ENCODE results near the gene FAU.

Gene FAU

DNA sequence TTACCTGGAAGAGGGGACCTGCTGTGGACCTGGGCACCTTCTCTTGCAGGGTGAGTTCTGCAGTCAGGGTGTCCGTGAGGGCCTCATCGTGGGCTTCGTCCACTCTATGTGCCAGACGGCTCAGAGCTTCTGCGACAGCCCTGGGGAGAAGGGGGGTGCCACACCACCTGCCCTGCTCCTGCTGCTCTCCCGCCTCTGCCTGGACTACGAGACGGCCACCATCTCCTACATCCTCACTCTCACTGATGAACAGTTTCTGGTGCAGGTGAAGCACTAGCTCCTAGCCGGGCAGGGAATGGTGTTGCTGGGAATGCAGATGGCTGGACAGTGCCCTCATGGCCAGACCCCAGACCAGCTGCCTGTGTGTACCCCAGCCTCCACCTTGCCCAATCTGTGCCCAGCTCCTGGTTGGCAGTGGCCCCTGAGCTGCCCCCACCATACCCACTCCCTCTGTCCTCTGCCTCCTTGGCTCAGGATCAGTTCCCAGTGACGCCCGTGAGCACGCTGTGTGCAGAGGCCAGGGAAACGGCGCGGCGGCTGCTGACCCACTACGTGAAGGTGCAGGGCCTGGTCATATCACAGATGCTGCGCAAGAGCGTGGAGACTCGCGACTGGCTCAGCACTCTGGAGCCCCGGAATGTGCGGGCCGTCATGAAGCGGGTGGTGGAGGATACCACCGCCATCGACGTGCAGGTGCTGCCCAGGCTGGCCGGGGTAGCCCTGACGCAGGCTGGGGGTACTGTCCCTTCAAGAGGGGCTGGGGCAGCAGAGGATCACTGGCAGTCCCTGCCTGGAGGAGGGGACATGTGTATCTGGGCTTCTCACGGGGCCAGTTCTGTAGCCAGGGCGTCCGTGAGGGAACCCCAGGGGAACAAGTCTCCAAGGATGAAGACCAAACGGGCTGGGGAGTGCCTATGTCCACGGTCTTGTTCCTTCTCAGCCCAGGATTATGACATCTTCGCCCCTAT is 12.4 kb downstream of the FAU start:
- peaks cover 39% of the 10 kb centered on the region for H3K4me1 Mint-ChIP-seq (ENCODE audit: low read depth)
- H3K9me3 Mint-ChIP-seq (ENCODE audit: low read depth), result no peaks in the 10 kb centered on the region
- no peak overlapping the region for H3K4me3 Mint-ChIP-seq
- no peaks in the 10 kb centered on the region for H3K36me3 Mint-ChIP-seq
- no peaks in the 10 kb centered on the region for H3K27me3 Mint-ChIP-seq
- no peak overlapping the region for H3K27ac Mint-ChIP-seq

DNA sequence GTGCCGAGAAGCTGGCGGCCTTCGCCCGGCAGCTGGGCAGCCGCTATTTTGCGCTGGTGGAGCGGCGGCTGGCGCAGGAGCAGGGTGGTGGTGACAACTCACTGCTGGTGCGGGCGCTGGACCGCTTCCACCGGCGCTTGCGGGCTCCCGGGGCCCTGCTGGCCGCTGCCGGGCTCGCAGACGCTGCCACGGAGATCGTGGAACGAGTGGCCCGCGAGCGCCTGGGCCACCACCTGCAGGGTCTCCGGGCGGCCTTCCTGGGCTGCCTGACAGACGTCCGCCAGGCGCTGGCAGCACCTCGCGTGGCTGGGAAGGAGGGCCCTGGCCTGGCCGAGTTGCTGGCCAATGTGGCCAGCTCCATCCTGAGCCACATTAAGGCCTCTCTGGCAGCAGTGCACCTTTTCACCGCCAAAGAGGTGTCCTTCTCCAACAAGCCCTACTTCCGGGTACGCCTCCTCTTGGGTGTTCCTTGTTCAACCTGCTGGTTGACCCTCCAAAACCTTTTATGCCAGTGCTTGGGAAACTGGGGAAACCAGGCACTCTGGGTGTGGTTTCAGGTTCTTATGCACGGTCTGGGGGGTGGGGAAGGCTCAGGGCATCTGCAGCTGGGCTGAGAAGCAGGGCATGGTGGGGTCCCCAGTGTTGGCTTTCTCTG is 13.3 kb downstream of the FAU start:
- Mint-ChIP-seq H3K9me3 (ENCODE audit: low read depth) (no peaks in the 10 kb centered on the region), H3K4me3 (no peak overlapping the region), H3K4me1 (ENCODE audit: low read depth) (peaks cover 32% of the 10 kb centered on the region), H3K36me3 (no peaks in the 10 kb centered on the region), H3K27ac (no peak overlapping the region), H3K27me3 (no peaks in the 10 kb centered on the region)

DNA sequence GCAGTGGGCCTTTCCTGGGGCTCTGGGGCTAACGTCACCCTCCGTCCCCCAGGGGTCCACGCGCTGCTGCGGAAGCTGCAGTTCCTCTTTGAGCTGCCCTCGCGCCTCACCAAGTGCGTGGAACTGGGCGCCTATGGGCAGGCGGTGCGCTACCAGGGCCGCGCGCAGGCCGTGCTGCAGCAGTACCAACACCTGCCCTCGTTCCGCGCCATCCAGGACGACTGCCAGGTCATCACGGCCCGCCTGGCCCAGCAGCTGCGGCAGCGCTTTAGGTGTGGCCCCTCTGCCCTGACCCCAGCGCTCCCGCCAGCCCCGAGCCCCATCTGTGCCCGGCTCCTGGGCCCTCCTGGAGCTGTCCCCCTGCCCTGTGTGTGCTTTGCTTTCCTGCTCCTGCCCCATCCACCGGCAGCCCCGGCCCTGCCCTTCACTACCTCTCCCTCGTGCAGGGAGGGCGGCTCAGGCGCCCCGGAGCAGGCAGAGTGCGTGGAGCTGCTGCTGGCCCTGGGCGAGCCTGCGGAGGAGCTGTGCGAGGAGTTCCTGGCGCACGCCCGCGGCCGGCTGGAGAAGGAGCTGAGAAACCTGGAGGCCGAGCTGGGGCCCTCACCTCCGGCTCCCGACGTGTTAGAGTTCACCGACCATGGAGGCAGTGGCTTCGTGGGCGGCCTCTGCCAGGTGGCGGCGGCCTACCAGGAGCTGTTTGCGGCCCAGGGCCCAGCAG is 14.0 kb downstream of the FAU start:
- no peak overlapping the region for H3K27ac Mint-ChIP-seq
- no peak overlapping the region for H3K4me3 Mint-ChIP-seq
- H3K36me3 Mint-ChIP-seq, result no peaks in the 10 kb centered on the region
- H3K4me1 Mint-ChIP-seq (ENCODE audit: low read depth), result peaks cover 29% of the 10 kb centered on the region
- H3K27me3 Mint-ChIP-seq, result no peaks in the 10 kb centered on the region
- H3K9me3 Mint-ChIP-seq (ENCODE audit: low read depth), result no peaks in the 10 kb centered on the region

DNA sequence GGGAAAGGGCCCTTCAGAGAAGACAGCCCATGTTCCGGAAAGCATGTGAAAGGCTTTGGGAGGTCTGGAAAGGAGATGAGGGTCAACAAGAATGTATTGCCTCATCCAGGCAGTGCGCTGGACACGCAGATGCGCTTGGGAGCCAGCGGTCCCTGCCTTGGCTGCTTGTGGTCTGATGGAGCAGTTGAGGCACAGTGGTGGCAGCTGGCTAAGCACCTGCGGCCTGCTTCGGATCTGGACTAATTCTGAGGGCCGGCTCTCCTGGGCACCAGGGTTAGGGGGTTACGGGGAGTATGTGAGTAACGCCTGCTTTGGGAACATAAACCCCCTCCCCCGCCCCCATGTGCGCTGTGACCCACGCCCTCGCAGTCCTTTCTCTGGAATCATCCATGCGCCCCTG is 14.9 kb downstream of the FAU start:
- Mint-ChIP-seq H3K4me1 (ENCODE audit: low read depth) (peaks cover 30% of the 10 kb centered on the region), H3K9me3 (ENCODE audit: low read depth) (no peaks in the 10 kb centered on the region), H3K27me3 (no peaks in the 10 kb centered on the region), H3K4me3 (no peak overlapping the region), H3K27ac (no peak overlapping the region), H3K36me3 (no peaks in the 10 kb centered on the region)

DNA sequence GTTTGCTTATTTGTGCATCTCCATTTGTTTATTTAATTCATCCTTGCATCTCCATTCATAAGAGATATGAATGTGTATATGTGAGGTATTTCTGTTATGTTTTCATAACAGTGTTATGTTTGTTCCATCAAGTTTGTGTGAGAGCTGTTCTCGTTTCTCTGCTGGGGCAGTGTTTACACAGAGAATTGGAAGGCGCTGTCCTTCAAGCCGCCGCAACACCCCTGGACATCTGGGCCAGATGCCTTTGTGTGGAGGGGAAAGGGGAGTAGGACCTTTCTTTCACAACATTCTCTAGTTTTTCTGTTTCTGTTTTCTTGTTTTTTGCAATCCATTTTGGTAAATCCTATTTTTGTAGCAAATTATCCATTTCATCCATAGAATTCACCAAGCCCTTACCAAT is 17.3 kb downstream of the FAU start:
- Mint-ChIP-seq H3K4me1 (ENCODE audit: low read depth) (peaks cover 10% of the 10 kb centered on the region), H3K36me3 (no peaks in the 10 kb centered on the region), H3K4me3 (no peak overlapping the region), H3K27ac (peak overlapping the region; percentile 41), H3K27me3 (no peaks in the 10 kb centered on the region), H3K9me3 (ENCODE audit: low read depth) (no peaks in the 10 kb centered on the region)

DNA sequence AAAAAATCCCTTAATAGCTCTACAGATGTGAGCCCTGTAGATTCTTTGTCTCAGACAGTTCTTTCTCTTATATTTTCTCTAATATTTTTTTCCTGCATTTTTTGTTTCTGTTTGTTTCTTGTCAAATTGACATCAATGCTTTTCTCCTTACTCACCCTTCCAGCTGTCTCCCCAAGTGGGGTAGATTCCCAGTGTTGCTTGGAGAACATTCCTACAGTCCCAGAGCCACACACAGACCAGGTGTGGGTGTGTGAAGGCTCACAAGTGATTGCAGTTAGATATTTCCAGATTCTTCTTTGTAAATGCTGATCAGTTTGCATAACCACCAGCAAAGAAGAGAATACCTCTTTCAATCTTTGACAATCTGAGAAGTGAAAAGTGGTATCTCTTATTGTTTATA is 18.5 kb downstream of the FAU start:
- H3K4me3 Mint-ChIP-seq, result no peak overlapping the region
- H3K36me3 Mint-ChIP-seq, result peaks cover 2% of the 10 kb centered on the region
- H3K27ac Mint-ChIP-seq, result peak overlapping the region; percentile 41
- H3K27me3 Mint-ChIP-seq, result no peaks in the 10 kb centered on the region
- H3K9me3 Mint-ChIP-seq (ENCODE audit: low read depth), result no peaks in the 10 kb centered on the region
- H3K4me1 Mint-ChIP-seq (ENCODE audit: low read depth), result peaks cover 15% of the 10 kb centered on the region

DNA sequence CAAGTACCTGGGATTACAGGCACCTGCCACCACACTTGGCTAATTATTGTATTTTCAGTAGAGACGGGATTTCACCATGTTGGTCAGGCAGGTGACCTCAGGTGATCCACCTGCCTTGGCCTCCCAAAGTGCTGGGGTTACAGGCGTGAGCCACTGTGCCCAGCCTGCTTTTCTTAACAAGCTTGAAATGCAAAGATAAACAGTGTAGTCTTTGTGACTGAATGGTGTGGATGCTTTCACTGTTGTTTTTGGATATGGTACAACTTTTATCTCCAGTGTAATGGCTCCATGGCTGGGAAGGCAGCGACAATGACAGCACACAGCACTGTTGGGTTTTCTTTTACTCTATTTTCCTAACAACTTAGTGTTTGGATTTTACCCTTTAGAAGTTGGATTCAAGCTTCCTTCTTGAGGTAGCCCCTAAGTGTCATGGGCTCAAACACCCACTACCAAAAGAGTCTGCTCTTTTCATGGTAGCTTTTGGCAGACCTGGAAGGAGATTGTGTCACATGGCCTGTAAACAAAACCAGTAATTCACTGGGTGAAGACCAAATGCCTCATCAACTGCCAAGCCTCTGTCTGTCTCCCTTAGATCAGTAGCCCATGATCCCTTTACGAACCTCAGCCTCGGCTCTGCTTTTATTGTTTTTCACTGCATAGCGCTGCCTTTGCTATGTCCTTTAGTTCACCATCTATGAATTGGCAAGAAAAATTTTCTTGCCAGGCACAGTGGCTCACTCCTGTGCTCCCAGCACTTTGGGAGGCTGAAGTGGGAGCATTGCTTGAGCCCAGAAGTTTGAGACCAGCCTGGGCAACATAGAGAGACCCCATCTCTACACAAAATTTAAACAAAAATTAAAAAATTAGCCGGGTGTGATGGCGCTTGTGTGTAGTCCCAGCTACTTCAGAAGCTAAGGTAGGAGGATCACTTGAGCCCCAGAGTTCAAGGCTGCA is 19.5 kb downstream of the FAU start:
- no peaks in the 10 kb centered on the region for H3K9me3 Mint-ChIP-seq (ENCODE audit: low read depth)
- H3K27me3 Mint-ChIP-seq, result no peaks in the 10 kb centered on the region
- H3K4me1 Mint-ChIP-seq (ENCODE audit: low read depth), result peaks cover 20% of the 10 kb centered on the region
- H3K36me3 Mint-ChIP-seq, result peaks cover 2% of the 10 kb centered on the region
- H3K4me3 Mint-ChIP-seq, result no peak overlapping the region
- H3K27ac Mint-ChIP-seq, result peak overlapping the region; percentile 41

DNA sequence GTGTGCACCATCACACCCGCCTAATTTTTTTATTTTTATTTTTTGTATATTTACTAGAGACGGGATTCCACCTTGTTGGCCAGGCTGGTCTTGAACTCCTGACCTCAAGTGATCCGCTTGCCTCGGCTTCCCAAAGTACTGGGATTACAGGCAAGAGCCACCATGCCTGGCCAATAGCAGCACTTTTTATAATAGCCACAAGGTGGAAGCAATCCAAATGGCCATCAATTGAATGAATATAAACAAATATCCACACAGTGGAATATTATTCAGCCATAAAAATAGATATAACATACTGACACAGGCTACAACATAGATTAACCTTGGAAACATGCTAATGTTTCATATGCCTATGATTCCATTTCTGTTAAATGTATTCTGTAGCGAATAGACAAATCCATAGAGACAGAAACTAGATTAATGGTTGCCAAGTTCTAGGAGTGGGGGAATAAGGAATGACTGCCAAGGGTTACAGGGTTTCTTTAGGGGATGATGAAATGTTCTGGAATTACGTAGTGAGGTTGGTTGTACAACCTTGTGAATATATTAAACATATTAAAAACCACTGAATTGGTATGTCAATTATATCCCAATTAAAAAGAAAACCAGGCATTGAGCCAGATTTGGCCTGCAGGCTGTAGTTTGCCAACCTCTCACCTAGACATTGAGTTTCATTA is 21.1 kb downstream of the FAU start:
- Mint-ChIP-seq H3K4me3 (no peak overlapping the region), H3K36me3 (peaks cover 2% of the 10 kb centered on the region), H3K4me1 (ENCODE audit: low read depth) (peaks cover 21% of the 10 kb centered on the region), H3K27ac (no peak overlapping the region), H3K9me3 (ENCODE audit: low read depth) (no peaks in the 10 kb centered on the region), H3K27me3 (no peaks in the 10 kb centered on the region)

DNA sequence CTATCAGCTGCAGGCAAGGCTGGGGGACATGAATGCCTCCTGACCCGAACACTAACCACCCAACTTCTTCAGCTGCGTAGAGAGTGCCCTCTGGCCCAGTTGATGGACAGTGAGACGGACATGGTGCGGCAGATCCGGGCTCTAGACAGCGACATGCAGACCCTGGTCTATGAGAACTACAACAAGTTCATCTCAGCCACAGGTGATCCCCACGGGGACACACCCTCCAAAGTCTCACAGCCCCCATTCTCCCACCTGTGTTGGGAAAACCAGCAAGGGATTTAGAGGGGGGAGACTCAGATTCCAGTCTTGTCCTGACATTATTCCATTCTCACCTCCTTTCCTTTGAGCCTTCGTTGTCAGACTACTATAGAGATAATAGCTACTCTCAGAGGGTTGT is 25.0 kb downstream of the FAU start:
- Mint-ChIP-seq H3K4me3 (peak overlapping the region; percentile 93), H3K27me3 (no peaks in the 10 kb centered on the region), H3K36me3 (peaks cover 2% of the 10 kb centered on the region), H3K9me3 (ENCODE audit: low read depth) (no peaks in the 10 kb centered on the region), H3K4me1 (ENCODE audit: low read depth) (peaks cover 16% of the 10 kb centered on the region), H3K27ac (no peak overlapping the region)

DNA sequence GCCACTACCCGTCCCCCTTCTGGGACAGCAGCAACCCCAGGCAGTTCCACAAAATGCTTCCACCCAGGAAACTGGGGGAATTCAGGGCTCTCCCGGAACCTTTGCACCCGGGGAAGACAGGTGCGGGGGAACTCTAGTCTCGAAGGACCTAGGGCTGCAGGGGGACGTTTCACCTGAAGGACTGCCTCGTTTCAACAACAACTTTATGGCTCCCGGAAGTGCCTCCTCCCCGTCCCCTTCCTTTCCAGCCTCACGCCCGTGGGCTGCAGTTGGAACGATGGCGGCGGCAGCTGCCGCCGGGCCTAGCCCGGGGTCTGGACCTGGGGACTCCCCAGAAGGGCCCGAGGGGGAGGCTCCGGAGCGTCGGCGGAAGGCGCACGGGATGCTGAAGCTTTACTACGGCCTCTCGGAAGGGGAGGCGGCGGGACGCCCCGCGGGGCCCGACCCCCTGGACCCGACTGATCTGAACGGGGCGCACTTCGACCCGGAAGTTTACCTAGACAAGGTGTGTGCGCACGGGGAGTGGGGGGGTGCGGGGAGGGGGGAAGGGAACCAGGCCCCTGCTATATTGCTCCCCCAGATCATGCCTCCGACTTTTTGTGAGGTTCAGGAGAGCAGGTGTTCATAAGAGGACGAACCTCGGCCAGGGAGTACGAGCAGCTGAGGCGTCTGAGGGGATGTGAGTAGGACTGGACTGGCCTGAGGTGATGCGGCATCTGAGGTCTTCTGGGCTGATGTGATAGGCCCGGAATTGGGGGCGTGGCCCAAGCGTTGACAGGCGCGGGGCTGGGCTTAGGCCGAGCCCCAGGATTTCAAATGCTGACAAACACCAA is 25.7 kb downstream of the FAU start, which contains the start of gene VPS51:
Gene VPS51, plus strand, starts transcription at position 241 of the 833 bp plus-strand sequence. Its CDS starts 37 bp downstream, at position 278.
- peak within 1 kb of the TSS; percentile 95 for H3K27ac Mint-ChIP-seq
- H3K27me3 Mint-ChIP-seq, result no peaks in the 10 kb centered on the region
- peaks cover 2% of the 10 kb centered on the region for H3K36me3 Mint-ChIP-seq
- peaks cover 16% of the 10 kb centered on the region for H3K4me1 Mint-ChIP-seq (ENCODE audit: low read depth)
- H3K9me3 Mint-ChIP-seq (ENCODE audit: low read depth), result no peaks in the 10 kb centered on the region
- peak within 1 kb of the TSS; percentile 93 for H3K4me3 Mint-ChIP-seq

DNA sequence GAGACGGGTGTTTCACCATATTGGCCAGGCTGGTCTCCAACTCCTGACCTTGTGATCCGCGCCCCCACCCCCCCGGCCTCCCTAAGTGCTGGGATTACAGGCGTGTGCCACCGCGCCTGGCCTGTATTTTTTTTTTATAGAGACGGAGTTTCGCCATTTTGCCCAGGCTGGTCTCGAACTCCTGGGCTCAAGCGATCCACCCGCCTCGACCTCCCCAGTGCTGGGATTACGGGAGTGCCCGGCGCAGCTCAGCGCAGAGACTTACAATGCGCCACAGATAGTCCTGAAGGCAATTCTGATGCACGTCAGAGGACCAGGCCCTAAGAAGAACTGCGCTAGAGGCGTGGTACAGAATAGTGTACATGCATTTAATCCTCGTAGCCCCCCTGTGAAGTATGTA is 26.5 kb downstream of the FAU start:
- Mint-ChIP-seq H3K27me3 (no peaks in the 10 kb centered on the region), H3K9me3 (ENCODE audit: low read depth) (no peaks in the 10 kb centered on the region), H3K27ac (peak overlapping the region; percentile 95), H3K4me3 (peak overlapping the region; percentile 93), H3K4me1 (ENCODE audit: low read depth) (peaks cover 16% of the 10 kb centered on the region), H3K36me3 (peaks cover 2% of the 10 kb centered on the region)

DNA sequence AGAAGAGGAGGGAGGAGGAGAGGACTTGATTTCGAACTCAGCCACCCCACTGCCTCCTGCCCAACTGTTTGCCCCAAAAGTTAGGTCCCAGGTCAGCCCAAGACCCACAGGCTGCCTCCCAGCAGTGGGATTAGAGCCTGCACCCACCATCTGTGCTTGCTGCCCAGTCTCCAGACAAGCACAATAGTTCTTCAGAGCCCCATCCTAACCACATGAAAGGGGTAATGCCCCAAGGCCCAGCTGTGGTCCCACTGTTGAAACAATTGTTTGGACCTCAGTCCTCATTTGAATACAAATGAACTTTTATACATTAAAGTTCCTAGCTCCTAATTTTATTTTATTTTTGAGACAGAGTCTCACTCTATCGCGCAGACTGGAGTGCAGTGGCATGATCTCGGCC is 31.3 kb downstream of the FAU start:
- no peaks in the 10 kb centered on the region for H3K9me3 Mint-ChIP-seq (ENCODE audit: low read depth)
- no peak overlapping the region for H3K27ac Mint-ChIP-seq
- H3K36me3 Mint-ChIP-seq, result peaks cover 2% of the 10 kb centered on the region
- H3K4me3 Mint-ChIP-seq, result no peak overlapping the region
- peaks cover 3% of the 10 kb centered on the region for H3K4me1 Mint-ChIP-seq (ENCODE audit: low read depth)
- no peaks in the 10 kb centered on the region for H3K27me3 Mint-ChIP-seq

DNA sequence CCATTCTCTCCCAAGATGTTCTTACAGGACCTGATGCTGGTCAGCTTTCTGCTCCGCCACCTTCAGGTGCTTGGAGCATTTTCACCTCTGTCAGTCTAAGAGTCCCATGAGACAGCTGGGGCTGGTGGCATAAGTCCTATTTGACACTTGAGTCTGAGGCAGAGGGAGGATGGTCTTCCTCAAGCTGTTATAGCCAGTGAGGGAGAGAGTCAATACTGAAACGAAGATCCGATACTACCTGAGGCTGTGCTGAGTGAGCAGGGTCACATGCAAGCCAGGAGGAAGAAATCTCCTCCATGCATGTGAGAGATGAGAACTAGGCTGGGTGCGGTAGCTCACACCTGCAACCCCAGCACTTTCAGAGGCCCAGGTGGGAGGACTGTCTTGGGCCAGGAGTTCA is 32.3 kb downstream of the FAU start:
- Mint-ChIP-seq H3K27me3 (no peaks in the 10 kb centered on the region), H3K27ac (no peak overlapping the region), H3K36me3 (peaks cover 2% of the 10 kb centered on the region), H3K9me3 (ENCODE audit: low read depth) (no peaks in the 10 kb centered on the region), H3K4me1 (ENCODE audit: low read depth) (peaks cover 11% of the 10 kb centered on the region), H3K4me3 (no peak overlapping the region)
